K562 (cell line): ENCODE results near the gene IBA57. TPM values are rescaled to one million over a fixed set of nuclear protein-coding genes. Genes with fewer than 3 reads are reported as not detected.

Experiments used
- ATAC-seq: fragments of 200-7000 bp; cut with Tn5 transposase; 3 replicates; pipeline ENCODE4 v1.9.1; 2020; ENCODE audit warnings: moderate library complexity
- BruUV-seq: library from RNA; stranded (reverse); fragments of 400-500 nt; replicated peaks from 2 replicates; lab custom pipeline; 2021; lab: Mats Ljungman, UMichigan
- CTCF ChIA-PET: fragments of 300-600 bp; formaldehyde crosslinking; extraction: SDS; loops from one replicate; lab custom pipeline; 2021; ENCODE audit warnings: low intra/inter-chr PET ratio; lab: Yijun Ruan, JAX
- POLR2A ChIA-PET: fragments of 300-600, 350-650 bp; sonication (Branson Sonifier 250); formaldehyde crosslinking; extraction: SDS; loops from one replicate; lab custom pipeline; 2021; ENCODE audit warnings: antibody characterized with exemption, inconsistent platforms; lab: Yijun Ruan, JAX
- DNase-seq, 4 experiments: peaks; one replicate each; pipeline versions ENCODE4 v3.0.0 to v3.0.0-alpha.2; 2011 to 2018; ENCODE audit warnings: low spot score in 3 of 4, mixed read lengths in 3 of 4; ENCODE audit errors: extremely low read depth in 1 of 4
- FAIRE-seq: peaks from 2 replicates; lab custom pipeline; 2011; peaks lifted over from hg19 to GRCh38; lab: Jason Lieb, UNC
- H2AFZ ChIP-seq: 2 replicates; pipeline ENCODE4 v1.6.0; 2011; ENCODE audit warnings: low read depth, low read length, control low read depth, inconsistent platforms
- H3K27ac ChIP-seq: fragments of 200-600 bp; 3 replicates; pipeline ENCODE4 v1.8.0; 2011; ENCODE audit warnings: low read depth, mild to moderate bottlenecking, control low read depth, inconsistent platforms, low read length, moderate library complexity, mixed read lengths; ENCODE audit errors: extremely low read depth
- H3K27me3 ChIP-seq, 2 experiments: fragments of 300-600 bp in 1 of 2; 2 replicates in 1 of 2; 3 replicates in 1 of 2; pipeline versions ENCODE4 v1.6.0 to v1.8.0; 2011; ENCODE audit warnings: inconsistent platforms in 2 of 2, low read length in 2 of 2, mild to moderate bottlenecking in 1 of 2, mixed read lengths in 1 of 2, moderate library complexity in 1 of 2; ENCODE audit not compliant: control insufficient read depth in 2 of 2, insufficient read depth in 2 of 2
- H3K36me3 ChIP-seq: fragments of 300-600 bp; 3 replicates; pipeline ENCODE4 v1.8.0; 2011; ENCODE audit warnings: mild to moderate bottlenecking, low read length, inconsistent platforms; ENCODE audit not compliant: control insufficient read depth, insufficient read depth
- H3K4me1 ChIP-seq, 2 experiments: fragments of 200-600 bp in 1 of 2; replicated peaks in 1 of 2; 2 replicates in 1 of 2; 3 replicates in 1 of 2; pipeline versions ENCODE4 v1.5.1 to v1.8.0; 2011; ENCODE audit warnings: inconsistent platforms in 2 of 2, low read length in 2 of 2, mild to moderate bottlenecking in 1 of 2, mixed read lengths in 1 of 2, moderate library complexity in 1 of 2; ENCODE audit not compliant: control insufficient read depth in 2 of 2, insufficient read depth in 2 of 2
- H3K4me2 ChIP-seq: 2 replicates; pipeline ENCODE4 v1.6.1; 2011; ENCODE audit warnings: low read length, control low read depth, inconsistent platforms, mixed read lengths; ENCODE audit not compliant: insufficient read depth
- H3K4me3 ChIP-seq: fragments of 200-600 bp; sonication (generic), shearing (Covaris generic); 2 replicates; pipeline ENCODE4 v1.5.1; 2016; ENCODE audit warnings: control low read depth, inconsistent platforms
- H3K79me2 ChIP-seq: fragments of 200-600 bp; 3 replicates; pipeline ENCODE4 v1.8.0; 2011; ENCODE audit warnings: low read length, inconsistent platforms; ENCODE audit not compliant: control insufficient read depth, insufficient read depth
- H3K9ac ChIP-seq, 2 experiments: 2 replicates each; pipeline versions ENCODE4 v1.6.0 to v1.6.1; 2011; ENCODE audit warnings: low read depth in 2 of 2, low read length in 2 of 2, control low read depth in 1 of 2, inconsistent platforms in 1 of 2, mild to moderate bottlenecking in 1 of 2, mixed read lengths in 1 of 2; ENCODE audit not compliant: insufficient read depth in 1 of 2
- H3K9me1 ChIP-seq: one replicate; pipeline ENCODE4 v1.6.0; 2011; ENCODE audit warnings: inconsistent platforms, mild to moderate bottlenecking, low read length, moderate library complexity; ENCODE audit not compliant: control insufficient read depth, insufficient read depth
- H3K9me3 ChIP-seq: replicated peaks from 2 replicates; pipeline ENCODE4 v1.5.1; 2011; ENCODE audit warnings: low read depth, low read length, inconsistent platforms; ENCODE audit not compliant: control insufficient read depth, insufficient read depth
- H4K20me1 ChIP-seq: replicated peaks from 2 replicates; pipeline ENCODE4 v1.6.1; 2011; ENCODE audit warnings: low read length, inconsistent platforms, mixed read lengths; ENCODE audit not compliant: control insufficient read depth, insufficient read depth
- WGBS: fragments of 100-300 bp; shearing (Covaris generic); methylation state at CpG from one replicate; pipeline ENCODE4 v1.1.6; 2016; ENCODE audit warnings: low coverage, mixed read lengths; ENCODE audit not compliant: insufficient coverage; ENCODE audit errors: missing lambda C conversion rate; 5-methylcytosine and 5-hydroxymethylcytosine counted together
- in situ Hi-C: fragments of 300-500 bp; cut with MboI; formaldehyde crosslinking; loops from 4 replicates; pipeline ENCODE4 v1.15.0; 2018; ENCODE audit warnings: inconsistent platforms, mixed read lengths
- intact Hi-C: fragments of 100-400 bp; cut with micrococcal nuclease; formaldehyde crosslinking; loops from 2 replicates; pipeline ENCODE4 v1.14.2; 2022
- polyA plus RNA-seq, 8 experiments: library from polyadenylated mRNA; depleted of rRNA in 4 of 8; stranded (reverse) in 5 of 8; unstranded in 3 of 8; fragments of >200 nt; fragmentation: Nextera tagmentation in 2 of 8; fragmentation: Illumina TruSeq in 1 of 8; extraction: Ambion mirVana in 2 of 8; extraction: Trizol in 1 of 8; gene quantifications; 2 replicates each; pipeline versions ENCODE4 v1.2.1 to v1.2.3, GENCODE V29; 2011 to 2014; ENCODE audit warnings: inconsistent platforms in 1 of 8, missing spikeins in 1 of 8
- total RNA-seq, 7 experiments: library from RNA; depleted of rRNA in 6 of 7; stranded (reverse); fragments of >200 nt in 6 of 7; fragmentation: Illumina TruSeq in 2 of 7; extraction: Trizol in 2 of 7; gene quantifications; 2 replicates each; pipeline versions ENCODE4 v1.2.1 to v1.2.3, GENCODE V29; 2011 to 2021; ENCODE audit warnings: low replicate concordance in 1 of 7
- TF ChIP-seq, protein P1 (sequence below): fragments of 450-650 bp; formaldehyde crosslinking; IDR thresholded peaks from 2 replicates; pipeline ENCODE4 v1.4.0; 2020; ENCODE audit warnings: mild to moderate bottlenecking, mixed read lengths

The IBA57 gene
- total and polyA plus RNA-seq, 9 of the 15 experiments (the other 6 are each of a cell fraction or from before 2014, with no cell fraction given) = 0.77 to 15.5 (median 2.7) TPM

DNA sequence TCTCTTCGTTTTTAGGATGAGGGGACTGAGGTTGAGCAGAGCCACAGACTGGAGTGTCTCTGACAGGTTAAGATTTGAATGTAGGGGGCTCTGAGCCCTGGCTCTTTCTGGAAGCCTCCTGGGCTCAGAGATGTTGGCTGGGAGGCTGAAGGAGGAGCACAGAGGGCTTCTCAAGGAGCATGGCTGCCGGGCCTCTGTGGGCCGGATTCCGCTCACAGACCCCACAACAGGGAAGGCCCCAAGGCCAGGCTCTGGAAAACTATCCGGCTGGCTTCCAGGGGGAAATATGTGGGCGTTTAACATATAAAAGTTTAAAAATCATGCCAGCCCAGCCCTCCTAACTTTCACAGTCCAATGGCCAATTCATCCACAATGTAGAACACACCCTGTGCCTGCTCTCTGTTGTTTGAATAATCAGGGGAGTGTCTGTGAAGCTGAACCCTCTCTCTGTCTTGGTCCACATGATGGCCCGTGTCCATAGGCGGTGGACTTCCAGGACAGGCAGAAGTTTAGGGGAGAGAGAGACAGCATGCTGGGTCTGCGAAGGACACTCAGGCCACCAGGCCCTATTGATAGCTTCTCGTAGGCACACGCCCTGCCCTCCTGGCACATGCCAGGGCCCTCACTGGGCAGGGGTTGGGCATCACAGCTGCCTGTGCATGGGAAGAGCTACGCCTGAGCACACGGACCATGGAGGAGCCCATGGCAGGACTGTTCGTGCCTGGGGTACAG lies 53.1 kb downstream of the IBA57 start:
- H3K9me3 ChIP-seq = no peaks in the 10 kb centered on the region
- H3K4me1 ChIP-seq = peaks cover 5 to 48% of the 10 kb centered on the region in 2 experiments; a peak in 3 of 5 replicates
- H3K27me3 ChIP-seq = peaks cover 4 to 8% of the 10 kb centered on the region in 2 experiments; a peak in 3 of 5 replicates
- no peaks in the 10 kb centered on the region for H3K9me1 ChIP-seq
- H2AFZ ChIP-seq = no peak overlapping the region
- H3K79me2 ChIP-seq = no peaks in the 10 kb centered on the region
- ChIA-PET POLR2A (interaction anchor here (0.7 to 1.6 kb wide), 2 partner anchors 8 to 236 kb away, joined by 3 to 4 read pairs; no protein-coding TSS in a partner anchor), CTCF (no interaction called here)
- no peak for ATAC-seq
- FAIRE-seq = no peak
- no TSS peak for BruUV-seq
- intact Hi-C loops (no loop called here), in situ Hi-C loops (no loop called here)
- H3K36me3 ChIP-seq = no peaks in the 10 kb centered on the region
- no peak for DNase-seq
- H4K20me1 ChIP-seq = 0 out of 2 replicates have a peak, but pooled peaks cover 2% of the 10 kb centered on the region
- no peak overlapping the region for H3K4me3 ChIP-seq
- H3K9ac ChIP-seq = peak overlapping the region in 1 of 2 experiments; percentile 63; a peak in 2 of 4 replicates
- no peak overlapping the region for H3K4me2 ChIP-seq
- 53% methylated on average over 14 of the region's 14 CpGs for WGBS
- no peak overlapping the region for H3K27ac ChIP-seq
- TF ChIP-seq, protein P1, sequence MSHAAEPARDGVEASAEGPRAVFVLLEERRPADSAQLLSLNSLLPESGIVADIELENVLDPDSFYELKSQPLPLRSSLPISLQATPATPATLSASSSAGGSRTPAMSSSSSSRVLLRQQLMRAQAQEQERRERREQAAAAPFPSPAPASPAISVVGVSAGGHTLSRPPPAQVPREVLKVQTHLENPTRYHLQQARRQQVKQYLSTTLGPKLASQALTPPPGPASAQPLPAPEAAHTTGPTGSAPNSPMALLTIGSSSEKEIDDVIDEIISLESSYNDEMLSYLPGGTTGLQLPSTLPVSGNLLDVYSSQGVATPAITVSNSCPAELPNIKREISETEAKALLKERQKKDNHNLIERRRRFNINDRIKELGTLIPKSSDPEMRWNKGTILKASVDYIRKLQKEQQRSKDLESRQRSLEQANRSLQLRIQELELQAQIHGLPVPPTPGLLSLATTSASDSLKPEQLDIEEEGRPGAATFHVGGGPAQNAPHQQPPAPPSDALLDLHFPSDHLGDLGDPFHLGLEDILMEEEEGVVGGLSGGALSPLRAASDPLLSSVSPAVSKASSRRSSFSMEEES = no peak
